Measurements from ENCODE around the gene PDGFD.

DNA sequence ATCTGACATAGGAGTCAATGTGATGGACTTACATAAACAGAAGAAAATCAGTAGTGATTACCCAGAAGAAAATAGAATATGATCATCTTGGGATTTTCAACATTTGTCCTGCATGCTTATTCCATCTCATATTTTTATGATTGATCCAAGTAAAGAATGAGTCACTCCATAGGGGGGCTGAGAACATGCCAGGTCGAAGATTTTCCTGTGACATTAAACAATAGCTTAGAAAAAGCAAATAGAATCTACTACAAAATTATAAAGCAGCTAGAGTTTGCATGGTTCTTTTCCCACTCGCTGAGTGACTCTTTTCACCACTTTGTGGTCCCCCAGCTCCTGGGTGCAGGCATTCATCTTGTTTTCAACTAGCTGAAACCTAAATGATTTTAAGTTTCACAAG lies 71.2 kb downstream of the PDGFD start:
- no peak for TF ChIP-seq EZH2 (IDR thresholded peaks at IDR 0.05; ENCODE audit: borderline replicate concordance, low read length)
- TF ChIP-seq, protein P1, sequence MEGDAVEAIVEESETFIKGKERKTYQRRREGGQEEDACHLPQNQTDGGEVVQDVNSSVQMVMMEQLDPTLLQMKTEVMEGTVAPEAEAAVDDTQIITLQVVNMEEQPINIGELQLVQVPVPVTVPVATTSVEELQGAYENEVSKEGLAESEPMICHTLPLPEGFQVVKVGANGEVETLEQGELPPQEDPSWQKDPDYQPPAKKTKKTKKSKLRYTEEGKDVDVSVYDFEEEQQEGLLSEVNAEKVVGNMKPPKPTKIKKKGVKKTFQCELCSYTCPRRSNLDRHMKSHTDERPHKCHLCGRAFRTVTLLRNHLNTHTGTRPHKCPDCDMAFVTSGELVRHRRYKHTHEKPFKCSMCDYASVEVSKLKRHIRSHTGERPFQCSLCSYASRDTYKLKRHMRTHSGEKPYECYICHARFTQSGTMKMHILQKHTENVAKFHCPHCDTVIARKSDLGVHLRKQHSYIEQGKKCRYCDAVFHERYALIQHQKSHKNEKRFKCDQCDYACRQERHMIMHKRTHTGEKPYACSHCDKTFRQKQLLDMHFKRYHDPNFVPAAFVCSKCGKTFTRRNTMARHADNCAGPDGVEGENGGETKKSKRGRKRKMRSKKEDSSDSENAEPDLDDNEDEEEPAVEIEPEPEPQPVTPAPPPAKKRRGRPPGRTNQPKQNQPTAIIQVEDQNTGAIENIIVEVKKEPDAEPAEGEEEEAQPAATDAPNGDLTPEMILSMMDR (conservative IDR thresholded peaks at IDR 0.05 in 1 of 2, IDR thresholded peaks at IDR 0.05 in 1 of 2; ENCODE audit: extremely low read depth in 1 of 2, insufficient read depth in 1 of 2, low read depth in 1 of 2, low read length in 2 of 2) = no peak
